CD4-positive, alpha-beta T cell treated with Interleukin-10 for 1 hour (primary cell): ENCODE measurements around the gene ATAD3C.
"Not testable (repeated sequence)": the region's sequence is repeated elsewhere in the genome, so short reads cannot be mapped to it uniquely, and the experiment has no call there.

ENCODE experiments used
- DNase-seq: peaks from one replicate; pipeline ENCODE4 v3.0.0-alpha.2; 2020

The ATAD3C gene

DNA sequence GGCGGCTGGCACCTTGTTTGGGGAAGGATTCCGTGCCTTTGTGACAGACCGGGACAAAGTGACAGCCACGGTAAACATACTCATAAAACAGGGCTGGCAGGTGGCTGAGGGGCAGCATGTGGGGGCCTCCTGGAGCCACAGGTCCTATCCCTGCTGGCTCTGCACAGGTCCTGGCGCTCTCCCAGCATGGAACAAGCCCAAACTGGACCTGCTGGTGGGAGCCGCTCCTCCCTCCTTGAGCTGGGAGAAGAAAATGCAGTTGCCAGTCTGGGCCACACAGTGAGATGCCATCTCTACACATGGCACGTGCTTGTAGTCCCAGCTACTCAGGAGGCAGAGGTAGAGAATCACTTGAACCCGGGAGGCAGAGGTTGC, 2.9 kb downstream of the ATAD3C start:
- DNase-seq = not testable (repeated sequence)

DNA sequence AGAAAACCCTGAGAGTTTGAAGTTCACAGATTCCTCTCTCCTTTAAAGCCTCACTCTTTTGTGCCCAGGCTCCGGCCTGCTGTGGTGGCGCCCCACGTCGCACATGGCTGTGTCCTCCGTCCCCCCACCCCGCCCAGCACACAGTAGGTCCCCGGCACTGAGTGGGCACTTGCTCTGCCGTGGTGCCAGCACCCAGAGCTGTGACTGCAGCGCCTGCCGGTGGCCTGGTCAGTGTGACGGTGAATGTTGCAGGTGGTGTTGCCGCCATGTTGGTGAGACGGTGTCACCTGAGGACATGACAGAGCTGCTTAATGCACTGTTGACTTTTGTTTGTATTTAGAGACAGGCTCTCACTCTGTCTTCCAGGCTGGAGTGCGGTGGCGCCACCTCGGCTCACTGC, 3.4 kb downstream of the ATAD3C start:
- no peak for DNase-seq

DNA sequence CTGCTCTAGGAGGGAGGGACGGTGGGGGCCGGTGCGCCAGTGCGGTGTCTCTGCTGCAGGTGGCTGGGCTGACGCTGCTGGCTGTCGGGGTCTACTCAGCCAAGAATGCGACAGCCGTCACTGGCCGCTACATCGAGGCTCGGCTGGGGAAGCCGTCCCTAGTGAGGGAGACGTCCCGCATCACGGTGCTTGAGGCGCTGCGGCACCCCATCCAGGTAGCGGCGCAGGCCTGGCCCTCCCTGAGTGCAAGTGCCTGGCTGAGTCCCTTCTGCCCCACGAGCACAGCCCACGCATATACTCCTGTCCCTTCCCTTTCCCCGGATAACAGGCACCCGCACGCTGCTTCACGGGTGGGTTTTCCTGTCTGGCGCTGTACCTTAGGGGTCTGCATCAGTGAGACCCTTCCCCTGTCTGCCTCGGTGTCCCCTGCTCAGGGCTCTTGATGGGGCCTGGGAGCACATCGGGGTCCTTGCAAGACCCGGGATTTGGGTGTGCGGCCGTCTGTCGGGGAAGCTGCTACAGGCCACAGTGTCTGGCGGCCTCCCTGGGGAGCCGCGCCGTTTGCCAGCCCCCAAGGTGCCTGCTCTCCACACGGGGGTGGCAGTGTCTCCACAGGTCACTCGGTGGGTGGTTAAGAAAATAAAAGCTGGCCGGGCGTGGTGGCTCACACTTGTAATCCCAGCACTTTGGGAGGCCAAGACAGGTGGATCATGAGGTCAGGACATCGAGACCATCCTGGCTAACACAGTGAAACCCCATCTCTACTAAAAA, 5.0 kb downstream of the ATAD3C start:
- DNase-seq = not testable (repeated sequence)

DNA sequence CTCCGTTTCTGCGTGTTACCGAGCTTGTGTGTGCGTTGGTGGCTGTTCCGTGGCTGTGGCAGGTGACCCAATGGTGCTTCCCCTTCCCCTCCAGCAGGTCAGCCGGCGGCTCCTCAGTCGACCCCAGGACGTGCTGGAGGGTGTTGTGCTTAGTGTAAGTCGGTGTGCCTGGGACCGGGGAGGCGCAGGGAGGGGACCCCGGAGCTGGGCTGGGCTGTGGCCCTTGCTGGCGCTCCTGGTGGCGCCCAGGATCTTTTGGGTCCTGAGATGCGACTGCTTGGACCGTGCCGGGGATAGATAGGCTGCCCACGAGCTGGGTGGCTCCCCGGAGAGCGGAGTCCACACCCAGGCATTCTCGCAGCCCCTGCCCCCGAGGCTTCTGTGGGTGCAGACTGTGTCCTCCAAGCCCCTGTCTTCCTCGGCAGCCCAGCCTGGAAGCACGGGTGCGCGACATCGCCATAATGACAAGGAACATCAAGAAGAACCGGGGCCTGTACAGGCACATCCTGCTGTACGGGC, 5.9 kb downstream of the ATAD3C start:
- no peak for DNase-seq

DNA sequence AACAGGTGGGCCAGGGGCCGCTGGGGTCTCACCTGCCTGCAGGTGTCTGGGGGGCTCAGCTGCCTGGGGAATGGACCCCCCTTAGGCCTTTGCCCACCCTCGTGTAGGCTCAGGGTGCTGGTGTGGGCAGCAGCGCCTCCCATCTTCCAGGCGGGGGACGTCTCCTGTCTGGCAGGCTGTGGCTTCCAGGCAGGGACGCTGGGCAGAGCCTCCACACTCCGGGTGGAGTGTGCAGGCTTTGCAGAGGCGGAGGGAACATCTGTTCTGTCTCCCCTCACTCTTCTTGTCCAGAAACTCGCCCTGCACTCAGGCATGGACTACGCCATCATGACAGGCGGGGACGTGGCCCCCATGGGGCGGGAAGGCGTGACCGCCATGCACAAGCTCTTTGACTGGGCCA, 6.4 kb downstream of the ATAD3C start:
- not testable (repeated sequence) for DNase-seq

DNA sequence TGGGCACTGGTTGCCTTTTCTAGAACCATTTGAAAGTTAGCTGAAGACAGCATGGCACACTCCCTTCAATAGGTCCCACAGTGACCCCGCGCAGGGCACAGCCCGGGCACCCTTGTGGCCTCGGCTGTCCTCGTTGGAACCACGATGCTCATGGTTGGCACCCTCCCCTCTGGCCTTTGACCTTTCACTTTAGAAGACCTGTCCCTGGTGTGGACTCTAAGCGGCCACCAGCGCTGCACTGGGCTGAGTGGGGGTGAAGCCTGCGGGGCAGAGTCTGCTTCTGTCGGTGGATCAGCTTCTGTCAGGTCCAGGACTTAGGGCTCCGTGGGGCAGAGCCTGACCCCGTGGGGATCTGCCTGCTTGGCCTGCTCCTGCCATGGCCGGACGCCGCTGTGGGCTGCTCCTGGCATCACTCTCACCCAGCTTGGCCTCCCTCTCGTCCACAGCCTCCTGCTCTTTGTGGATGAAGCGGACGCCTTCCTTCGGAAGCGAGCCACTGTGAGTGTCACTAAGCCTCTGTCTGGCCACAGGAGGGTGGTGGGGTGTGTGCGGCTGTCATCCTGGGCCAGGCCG, 7.3 kb downstream of the ATAD3C start:
- not testable (repeated sequence) for DNase-seq

DNA sequence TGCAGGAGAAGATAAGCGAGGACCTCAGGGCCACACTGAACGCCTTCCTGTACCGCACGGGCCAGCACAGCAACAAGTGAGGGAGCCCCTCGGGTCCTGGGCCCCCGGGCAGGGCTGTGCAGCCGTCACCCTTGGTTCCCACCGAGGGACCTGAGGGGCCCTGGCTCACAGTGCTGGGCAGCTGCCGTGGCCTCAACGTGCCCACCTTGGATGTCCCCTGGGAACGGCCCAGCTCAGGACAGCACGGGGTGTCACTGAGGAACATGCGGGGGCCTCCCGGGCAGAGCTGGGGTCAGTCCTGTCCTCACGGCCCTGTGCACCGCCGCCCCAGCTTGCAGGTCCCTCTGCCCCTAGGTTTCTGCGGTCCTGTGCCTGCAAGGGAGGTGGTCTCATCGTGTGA, 9.7 kb downstream of the ATAD3C start:
- not testable (repeated sequence) for DNase-seq

DNA sequence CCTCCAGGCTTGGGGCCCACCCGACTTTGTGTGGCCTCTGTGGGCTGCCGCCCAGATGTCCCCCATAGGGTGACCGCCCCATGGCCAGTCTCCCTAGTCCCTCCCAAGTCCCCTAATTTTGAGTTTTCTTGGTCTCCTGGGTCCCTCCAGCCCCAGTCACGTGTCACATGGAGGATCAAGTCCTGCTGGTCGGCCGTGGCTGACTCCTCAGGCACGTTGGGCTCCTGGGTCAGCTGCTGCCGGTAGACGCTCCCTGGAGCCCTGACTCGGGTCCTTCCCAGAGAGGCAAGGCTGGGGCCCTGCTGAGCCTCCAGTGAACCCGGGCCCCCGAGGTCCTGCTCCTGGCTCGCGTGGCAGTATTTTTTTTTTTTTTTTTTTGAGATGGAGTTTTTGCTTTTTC, 10.2 kb downstream of the ATAD3C start:
- not testable (repeated sequence) for DNase-seq

DNA sequence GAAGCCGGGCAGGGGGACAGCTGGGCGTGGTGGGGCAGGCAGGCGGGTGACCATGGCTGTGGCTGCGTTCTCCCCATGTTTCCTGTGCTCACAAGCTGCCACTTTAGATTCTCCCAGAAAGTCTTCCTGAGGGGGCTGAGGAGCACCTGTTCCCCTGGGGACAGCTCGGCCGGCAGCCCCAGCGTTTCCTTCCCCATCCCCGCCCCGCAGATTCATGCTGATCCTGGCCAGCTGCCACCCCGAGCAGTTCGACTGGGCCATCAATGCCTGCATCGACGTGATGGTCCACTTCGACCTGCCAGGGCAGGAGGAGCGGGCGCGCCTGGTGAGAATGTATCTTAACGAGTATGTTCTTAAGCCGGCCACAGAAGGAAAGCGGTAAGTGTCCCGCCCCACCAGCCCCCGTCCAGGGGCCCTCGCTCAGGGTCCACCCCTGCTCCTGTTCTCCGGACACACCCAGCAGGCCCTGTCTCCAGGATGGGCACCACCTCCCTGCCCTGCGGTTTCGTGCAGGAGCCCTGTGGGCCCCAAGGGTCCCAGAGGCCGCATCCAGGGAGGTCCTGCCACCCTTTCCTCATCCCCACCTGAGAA, 11.1 kb downstream of the ATAD3C start:
- no peak for DNase-seq

DNA sequence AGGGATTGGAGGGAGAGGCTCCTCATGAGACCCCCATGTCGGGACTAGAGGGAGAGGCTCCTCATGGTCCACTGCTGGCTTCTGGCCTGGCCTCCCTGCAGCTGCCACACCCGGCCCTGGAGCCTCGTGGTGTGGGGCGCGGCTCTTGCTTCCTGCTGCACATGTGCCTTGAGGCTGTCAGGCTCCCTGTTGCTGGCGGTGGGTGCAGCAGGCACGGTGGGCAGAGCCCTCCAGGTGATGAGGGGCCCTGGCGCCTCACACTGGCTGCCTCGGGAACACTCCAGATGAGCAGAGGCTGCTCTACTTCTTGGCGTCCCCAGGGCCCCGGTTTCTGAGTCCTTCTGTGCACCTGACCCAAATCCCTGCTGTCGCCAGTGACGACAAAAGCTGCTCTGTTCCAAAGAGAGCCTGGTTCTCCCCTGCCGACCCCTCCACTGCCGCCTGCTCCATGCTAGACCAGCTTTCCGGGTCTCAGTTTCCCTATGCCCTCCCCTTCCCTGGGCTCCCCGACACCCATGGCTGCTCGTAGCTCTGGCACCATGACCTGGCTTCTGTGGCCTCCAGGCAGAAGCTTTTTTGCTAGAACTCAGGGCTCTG, 12.3 kb downstream of the ATAD3C start:
- no peak for DNase-seq

DNA sequence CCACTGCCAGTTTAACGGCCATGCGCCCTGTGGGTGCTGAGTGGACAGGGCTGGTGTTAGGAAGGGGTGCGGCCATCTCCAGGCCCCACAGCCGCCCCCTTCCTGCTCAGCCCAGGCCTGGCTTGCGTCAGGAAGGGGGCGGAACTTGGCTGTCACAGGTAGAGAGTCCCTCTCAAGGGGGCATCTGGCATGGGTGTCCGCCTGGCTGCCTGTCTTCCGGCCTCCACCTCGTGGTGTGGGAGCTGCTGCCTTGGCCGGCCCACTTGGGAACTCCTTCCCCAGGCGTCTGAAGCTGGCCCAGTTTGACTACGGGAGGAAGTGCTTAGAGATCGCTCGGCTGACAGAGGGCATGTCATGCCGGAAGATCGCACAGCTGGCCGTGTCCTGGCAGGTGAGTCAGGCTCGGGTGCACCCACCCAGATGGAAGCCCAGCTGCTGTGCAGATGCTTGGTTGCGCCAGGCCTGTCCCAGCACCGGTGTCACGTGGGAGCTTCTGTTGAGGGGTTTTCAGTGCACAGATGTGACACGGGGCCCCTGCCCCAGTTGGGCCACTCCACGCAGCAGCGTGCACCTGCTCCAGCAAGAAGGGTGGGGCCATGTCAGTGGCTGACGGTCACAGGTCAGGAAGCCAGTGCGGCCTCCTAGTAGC, 13.0 kb downstream of the ATAD3C start:
- DNase-seq = peak; percentile 29

DNA sequence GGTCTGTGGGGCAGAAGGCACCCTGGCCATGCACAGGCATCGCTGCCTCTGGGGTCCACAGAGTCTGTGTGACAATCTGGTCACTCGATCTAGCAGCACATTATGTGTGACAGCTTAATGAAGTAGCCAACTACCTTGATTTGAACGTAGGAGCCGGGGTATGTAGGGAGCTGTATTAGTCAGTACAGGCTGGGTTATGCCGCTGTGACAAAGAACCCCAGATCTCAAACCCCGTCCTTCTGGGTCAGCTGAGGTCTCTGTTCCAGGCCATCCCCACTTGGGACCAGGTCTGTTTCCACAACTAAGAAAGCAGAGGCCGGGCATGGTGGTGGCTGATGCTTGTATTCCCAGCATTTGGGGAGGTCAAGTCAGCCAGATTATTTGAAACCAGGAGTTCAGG, 13.8 kb downstream of the ATAD3C start:
- DNase-seq = no peak

DNA sequence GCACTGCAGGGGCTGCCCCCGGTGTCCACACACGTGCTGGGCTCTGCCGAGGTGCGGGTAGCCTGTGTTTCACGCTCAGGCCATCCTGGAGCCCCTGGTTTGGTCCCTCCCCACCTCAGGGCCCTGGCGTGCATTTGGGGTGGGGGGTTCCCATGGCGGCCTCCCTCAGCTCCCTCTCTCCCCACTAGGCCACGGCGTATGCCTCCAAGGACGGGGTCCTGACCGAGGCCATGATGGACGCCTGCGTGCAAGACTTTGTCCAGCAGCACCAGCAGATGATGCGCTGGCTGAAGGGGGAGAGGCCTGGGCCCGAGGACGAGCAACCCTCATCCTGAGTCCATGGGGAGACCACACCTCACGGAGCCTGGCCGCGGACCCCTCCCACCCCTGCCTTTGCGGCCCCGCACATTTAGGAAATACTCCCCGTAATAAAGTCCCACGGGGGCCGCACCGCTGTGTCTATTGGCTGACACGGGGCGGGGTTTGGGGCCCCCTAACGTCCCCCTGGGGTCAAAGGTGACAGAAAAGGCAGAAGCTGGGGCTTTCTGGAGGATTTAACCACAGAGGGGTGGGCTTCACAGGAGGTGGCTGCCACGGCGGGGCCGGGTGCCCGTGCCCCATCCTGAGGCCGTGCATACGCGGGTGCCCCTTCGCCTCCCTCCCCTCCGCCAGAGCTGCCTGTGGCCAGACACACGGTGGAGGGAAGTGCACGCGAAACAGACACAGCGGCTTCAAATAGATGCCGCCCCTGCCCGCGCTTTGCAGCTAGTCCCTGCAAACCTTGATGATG, 18.9 kb downstream of the ATAD3C start:
- DNase-seq = not testable (repeated sequence)

DNA sequence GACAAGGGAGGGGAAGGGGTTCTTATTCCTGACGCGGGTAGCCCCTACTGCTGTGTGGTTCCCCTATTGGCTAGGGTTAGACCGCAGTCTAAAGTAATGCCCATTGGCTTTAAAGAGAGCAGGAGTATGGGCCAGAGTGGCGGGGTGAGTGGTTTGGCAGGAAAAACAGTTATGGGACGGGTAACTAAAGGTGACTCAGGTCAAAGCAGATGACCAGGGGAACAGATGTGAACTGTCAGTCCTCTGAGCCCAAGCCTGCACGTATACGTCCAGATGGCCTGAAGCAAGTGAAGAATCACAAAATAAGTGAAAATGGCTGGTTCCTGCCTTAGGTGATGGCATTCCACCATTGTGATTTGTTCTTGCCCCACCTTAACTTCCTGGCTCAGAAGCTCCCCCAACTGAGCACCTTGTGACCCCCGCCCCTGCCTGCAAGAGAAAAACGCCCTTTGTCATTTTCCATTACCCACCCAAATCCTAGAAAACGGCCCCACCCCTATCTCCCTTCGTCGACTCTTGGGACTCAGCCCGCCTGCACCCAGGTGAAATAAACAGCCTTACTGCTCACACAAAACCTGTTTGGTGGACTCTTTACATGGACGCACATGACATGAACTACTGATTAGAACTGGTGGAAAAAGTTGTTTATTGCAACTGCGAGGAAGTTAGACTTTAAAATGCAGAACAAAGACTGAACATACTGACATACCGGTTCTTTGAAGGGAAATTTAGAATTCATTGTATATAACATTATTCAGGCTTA, 21.3 kb downstream of the ATAD3C start:
- peak; percentile 13 for DNase-seq

DNA sequence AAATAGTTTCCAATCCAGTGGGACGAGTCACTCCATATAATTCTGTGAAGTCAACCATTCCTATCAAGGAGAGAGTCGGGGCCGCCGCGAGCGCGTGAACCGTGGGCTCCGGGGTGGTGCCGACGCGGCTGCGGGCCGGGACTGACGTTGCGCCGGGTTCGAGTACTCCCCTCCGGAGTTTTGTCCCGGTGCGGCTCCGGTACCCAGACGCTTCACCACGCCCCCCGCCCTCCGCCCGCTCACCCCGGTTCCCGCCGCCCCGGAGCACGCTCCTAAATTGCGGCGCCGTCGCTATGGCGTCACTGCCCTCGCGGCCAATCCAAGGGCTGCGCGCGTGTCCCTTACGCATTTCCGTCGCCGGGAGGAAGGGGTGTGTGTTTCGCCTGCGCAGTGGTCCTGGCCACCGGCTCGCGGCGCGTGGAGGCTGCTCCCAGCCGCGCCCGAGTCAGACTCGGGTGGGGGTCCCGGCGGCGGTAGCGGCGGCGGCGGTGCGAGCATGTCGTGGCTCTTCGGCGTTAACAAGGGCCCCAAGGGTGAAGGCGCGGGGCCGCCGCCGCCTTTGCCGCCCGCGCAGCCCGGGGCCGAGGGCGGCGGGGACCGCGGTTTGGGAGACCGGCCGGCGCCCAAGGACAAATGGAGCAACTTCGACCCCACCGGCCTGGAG, 22.0 kb downstream of the ATAD3C start, which contains the start of gene ATAD3B:
Gene ATAD3B (plus strand): TSS at position 377 of the 664 bp plus-strand sequence. CDS start 120 bp downstream, at position 497.
- peak; percentile 94 for DNase-seq

DNA sequence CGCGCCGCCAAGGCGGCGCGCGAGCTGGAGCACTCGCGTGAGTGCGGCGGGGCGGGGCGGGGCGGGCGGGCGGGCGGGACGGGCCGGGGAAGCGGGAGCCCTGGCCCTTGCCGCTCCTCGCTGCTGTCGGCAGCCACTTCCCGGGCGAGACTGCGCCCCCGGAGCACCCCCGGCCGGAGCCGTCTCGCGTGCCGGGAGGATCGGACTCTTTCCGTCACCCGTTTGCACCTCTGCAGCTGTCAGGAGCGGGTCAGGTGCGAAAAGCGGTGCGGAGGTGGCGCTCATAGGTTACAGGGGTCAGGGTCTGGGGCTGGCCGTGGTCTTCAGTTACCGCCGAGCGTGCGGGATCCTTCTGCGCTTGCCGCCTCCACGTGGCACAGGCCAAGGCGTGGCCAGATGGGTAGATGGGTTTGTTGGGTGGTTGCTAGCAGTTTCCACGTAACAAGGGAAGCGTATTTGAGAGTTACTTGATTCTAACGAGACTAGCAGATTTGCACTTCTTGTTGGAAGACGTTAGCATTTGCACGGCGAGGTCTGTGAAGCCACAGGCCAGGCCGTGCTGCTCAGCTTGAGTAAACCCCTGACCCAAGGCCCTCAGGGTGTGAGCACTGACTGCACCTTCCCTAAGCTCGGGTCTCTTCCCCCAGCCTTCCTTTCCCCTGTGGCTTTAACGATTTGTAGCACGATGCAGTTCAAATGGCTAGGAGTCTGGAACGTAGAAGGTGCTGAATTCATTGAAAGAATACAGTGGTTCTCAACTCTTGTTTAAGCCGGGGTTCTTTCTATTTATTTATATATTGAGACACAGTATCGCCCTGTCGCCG, 22.8 kb downstream of the ATAD3C start:
- peak; percentile 21 for DNase-seq

DNA sequence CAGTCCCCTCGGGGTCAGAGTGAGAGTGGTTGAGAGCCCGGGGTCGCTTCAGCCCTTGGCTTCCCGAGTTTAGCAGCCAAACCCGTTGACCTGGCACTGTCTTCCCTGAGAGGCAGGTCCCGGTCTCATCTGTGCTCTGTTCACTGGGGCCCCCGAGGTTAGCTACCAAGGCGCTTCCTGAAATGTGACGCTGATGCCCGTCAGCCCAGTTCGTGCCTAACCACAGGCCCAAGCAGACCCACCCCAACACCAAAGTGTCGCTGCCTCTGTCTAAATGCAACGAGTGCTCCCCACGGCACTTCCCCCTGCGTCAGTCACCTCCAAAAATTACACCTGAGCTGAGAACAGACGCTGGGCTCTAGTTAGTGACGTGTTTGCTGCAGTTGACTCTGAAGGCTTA, 26.5 kb downstream of the ATAD3C start:
- DNase-seq = not testable (repeated sequence)

DNA sequence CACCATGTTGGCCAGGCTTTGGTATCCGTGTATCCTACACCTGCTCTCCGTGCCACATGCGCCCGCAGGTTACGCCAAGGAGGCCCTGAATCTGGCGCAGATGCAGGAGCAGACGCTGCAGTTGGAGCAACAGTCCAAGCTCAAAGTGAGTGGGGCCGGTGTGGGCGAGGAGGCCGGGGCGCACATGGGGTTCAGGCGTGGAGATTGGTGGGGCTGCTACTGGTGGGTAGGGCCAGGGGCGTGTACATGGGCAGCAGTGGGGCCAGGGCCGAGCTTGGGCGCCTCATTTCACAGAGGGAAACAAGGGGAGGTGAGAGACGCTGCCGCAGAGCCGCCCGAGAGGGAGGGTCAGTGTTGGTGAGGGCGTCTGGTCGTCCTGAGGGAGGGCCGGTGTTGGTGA, 27.7 kb downstream of the ATAD3C start:
- DNase-seq = no peak

DNA sequence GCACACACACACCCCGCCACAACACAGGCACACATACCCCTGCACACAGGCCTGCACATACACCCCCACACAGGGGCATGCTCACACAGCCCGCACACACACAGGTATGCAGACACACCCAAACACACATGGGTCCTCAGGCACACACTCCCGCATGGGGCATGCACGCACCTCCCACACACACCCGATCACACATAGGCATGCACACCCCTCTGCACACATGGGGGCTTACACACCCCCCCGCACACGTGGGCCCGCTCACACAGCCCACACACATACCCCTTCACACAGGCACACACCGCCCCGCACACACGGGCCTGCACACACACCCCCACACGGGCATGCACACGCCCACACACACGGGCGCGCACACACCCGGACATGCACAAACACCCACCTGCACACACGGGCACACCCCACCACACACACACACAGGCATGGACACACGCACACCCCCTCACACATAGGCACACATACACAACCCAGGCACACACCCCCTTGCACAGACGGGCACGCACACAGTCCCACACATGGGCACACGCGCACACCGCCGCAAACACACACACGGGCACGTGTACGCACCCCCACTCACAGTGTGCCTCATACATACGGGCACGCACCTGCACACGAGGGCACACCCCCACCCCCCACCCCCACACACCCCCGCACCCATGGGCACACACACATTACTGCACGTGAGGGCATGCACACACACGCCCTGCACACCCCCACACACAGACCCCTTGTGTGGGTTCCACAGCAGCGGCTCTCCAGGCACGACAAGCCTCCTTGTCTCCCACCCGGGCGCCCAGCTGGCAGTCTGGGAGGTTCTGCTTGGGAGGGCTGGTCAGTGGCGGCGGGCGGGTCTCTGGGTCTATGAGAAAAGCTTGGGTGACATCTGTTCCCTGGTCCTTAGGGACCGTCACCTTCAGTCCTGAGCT, 30.3 kb downstream of the ATAD3C start:
- no peak for DNase-seq
